H9 (cell line): ENCODE results near the gene SPA17. TPM values are rescaled to one million over a fixed set of nuclear protein-coding genes. Genes with fewer than 3 reads are reported as not detected.
A peak's percentile ranks its signal among the peaks of the same experiment; 100 is the strongest.

Experiments used
- DNase-seq: peaks from one replicate; pipeline ENCODE4 v3.0.0-alpha.2; 2017
- H2AFZ ChIP-seq: one replicate; pipeline ENCODE4 v1.6.1; 2013; ENCODE audit warnings: mild to moderate bottlenecking, low read length, control low read depth, moderate library complexity
- H2AK5ac ChIP-seq: 2 replicates; pipeline ENCODE4 v1.6.1; 2013; ENCODE audit warnings: low read length, control low read depth, mixed read lengths; ENCODE audit not compliant: insufficient read length
- H2BK120ac ChIP-seq: one replicate; pipeline ENCODE4 v1.6.1; 2013; ENCODE audit warnings: low read depth, mild to moderate bottlenecking, low read length, control low read depth, inconsistent platforms; ENCODE audit not compliant: poor library complexity, severe bottlenecking
- H2BK12ac ChIP-seq: 2 replicates; pipeline ENCODE4 v1.6.1; 2013; ENCODE audit warnings: low read length, control low read depth, mixed read lengths, low read depth; ENCODE audit not compliant: insufficient read length
- H2BK15ac ChIP-seq: 2 replicates; pipeline ENCODE4 v1.6.1; 2013; ENCODE audit warnings: low read depth, low read length, control low read depth
- H2BK20ac ChIP-seq: one replicate; pipeline ENCODE4 v1.6.1; 2013; ENCODE audit warnings: low read depth, mild to moderate bottlenecking, low read length, control low read depth, inconsistent platforms; ENCODE audit not compliant: poor library complexity, severe bottlenecking
- H2BK5ac ChIP-seq: 2 replicates; pipeline ENCODE4 v1.6.1; 2013; ENCODE audit warnings: low read length, control low read depth, mixed read lengths; ENCODE audit not compliant: insufficient read length
- H3K14ac ChIP-seq: 2 replicates; pipeline ENCODE4 v1.6.1; 2013; ENCODE audit warnings: low read length, control low read depth; ENCODE audit not compliant: insufficient read depth
- H3K18ac ChIP-seq: 2 replicates; pipeline ENCODE4 v1.6.1; 2013; ENCODE audit warnings: low read depth, mild to moderate bottlenecking, mixed read lengths, low read length, control low read depth; ENCODE audit not compliant: insufficient read length
- H3K23ac ChIP-seq: 2 replicates; pipeline ENCODE4 v1.6.1; 2013; ENCODE audit warnings: low read length, control low read depth, mixed read lengths, low read depth; ENCODE audit not compliant: insufficient read length
- H3K23me2 ChIP-seq: 2 replicates; pipeline ENCODE4 v1.6.1; 2013; ENCODE audit warnings: low read depth, mild to moderate bottlenecking, mixed read lengths, low read length, control low read depth; ENCODE audit not compliant: insufficient read length, poor library complexity, severe bottlenecking
- H3K27ac ChIP-seq: 2 replicates; pipeline ENCODE4 v1.5.1; 2013; ENCODE audit warnings: low read length, control low read depth, mixed read lengths, low read depth; ENCODE audit not compliant: insufficient read length
- H3K27me3 ChIP-seq: 2 replicates; pipeline ENCODE4 v1.6.1; 2013; ENCODE audit warnings: low read length, control low read depth, inconsistent platforms; ENCODE audit not compliant: insufficient read depth
- H3K4ac ChIP-seq: 2 replicates; pipeline ENCODE4 v1.6.1; 2013; ENCODE audit warnings: low read depth, mild to moderate bottlenecking, control low read depth, inconsistent platforms, low read length, moderate library complexity
- H3K4me1 ChIP-seq: 2 replicates; pipeline ENCODE4 v1.6.1; 2013; ENCODE audit warnings: low read length, control low read depth, inconsistent platforms; ENCODE audit not compliant: insufficient read depth
- H3K4me2 ChIP-seq: 2 replicates; pipeline ENCODE4 v1.6.1; 2013; ENCODE audit warnings: low read length, control low read depth, mixed read lengths; ENCODE audit not compliant: insufficient read length, insufficient read depth
- H3K56ac ChIP-seq: 2 replicates; pipeline ENCODE4 v1.6.1; 2013; ENCODE audit warnings: low read depth, mild to moderate bottlenecking, mixed read lengths, low read length, control low read depth; ENCODE audit not compliant: insufficient read length
- H3K79me1 ChIP-seq: 2 replicates; pipeline ENCODE4 v1.6.1; 2013; ENCODE audit warnings: low read depth, mild to moderate bottlenecking, moderate library complexity, low read length, control low read depth, inconsistent platforms; ENCODE audit not compliant: insufficient read depth, poor library complexity, severe bottlenecking
- H3K79me2 ChIP-seq: 2 replicates; pipeline ENCODE4 v1.6.1; 2013; ENCODE audit warnings: low read length, control low read depth, inconsistent platforms; ENCODE audit not compliant: insufficient read depth
- H3K9ac ChIP-seq: 2 replicates; pipeline ENCODE4 v1.6.1; 2013; ENCODE audit warnings: low read length, control low read depth, mixed read lengths; ENCODE audit not compliant: insufficient read length; ENCODE audit errors: extremely low read depth
- H3K9me3 ChIP-seq: one replicate; pipeline ENCODE4 v1.6.1; 2013; ENCODE audit warnings: low read depth, low read length, inconsistent platforms; ENCODE audit not compliant: control insufficient read depth
- H3T11ph ChIP-seq: one replicate; pipeline ENCODE4 v1.6.1; 2013; ENCODE audit warnings: mild to moderate bottlenecking, low read length, control low read depth, inconsistent platforms
- H4K20me1 ChIP-seq: one replicate; pipeline ENCODE4 v1.6.1; 2013; ENCODE audit not compliant: control insufficient read depth, insufficient read length, insufficient read depth
- H4K5ac ChIP-seq: 2 replicates; pipeline ENCODE4 v1.6.1; 2013; ENCODE audit warnings: low read depth, mild to moderate bottlenecking, mixed read lengths, low read length, control low read depth; ENCODE audit not compliant: insufficient read length
- H4K8ac ChIP-seq: replicated peaks from 2 replicates; pipeline ENCODE4 v1.6.1; 2013; ENCODE audit warnings: low read length, control low read depth, mixed read lengths, low read depth; ENCODE audit not compliant: insufficient read length
- H4K91ac ChIP-seq: 2 replicates; pipeline ENCODE4 v1.6.1; 2013; ENCODE audit warnings: low read depth, mild to moderate bottlenecking, moderate library complexity, mixed read lengths, low read length, control low read depth; ENCODE audit not compliant: insufficient read length
- H3K27ac Mint-ChIP-seq, 3 experiments: 2 replicates in 2 of 3; 3 replicates in 1 of 3; pipeline ENCODE4 v1.8.0; 2020 to 2021; ENCODE audit warnings: mixed read lengths in 3 of 3, mild to moderate bottlenecking in 1 of 3, moderate library complexity in 1 of 3
- H3K27me3 Mint-ChIP-seq: 2 replicates; pipeline ENCODE4 v1.8.0; 2021; ENCODE audit warnings: low read depth, mild to moderate bottlenecking, moderate library complexity, mixed read lengths
- H3K36me3 Mint-ChIP-seq, 3 experiments: 2 replicates in 2 of 3; 3 replicates in 1 of 3; pipeline ENCODE4 v1.8.0; 2020 to 2021; ENCODE audit warnings: low read depth in 3 of 3, mixed read lengths in 3 of 3; ENCODE audit not compliant: insufficient read depth in 1 of 3
- H3K4me1 Mint-ChIP-seq, 2 experiments: 2 replicates each; pipeline ENCODE4 v1.8.0; 2020; ENCODE audit warnings: mixed read lengths in 2 of 2
- H3K4me3 Mint-ChIP-seq, 2 experiments: 2 replicates in 1 of 2; 3 replicates in 1 of 2; pipeline ENCODE4 v1.8.0; 2020 to 2021; ENCODE audit warnings: mild to moderate bottlenecking in 2 of 2, mixed read lengths in 2 of 2, moderate library complexity in 1 of 2
- H3K9me3 Mint-ChIP-seq, 2 experiments: 2 replicates in 1 of 2; 3 replicates in 1 of 2; pipeline ENCODE4 v1.8.0; 2020; ENCODE audit warnings: mild to moderate bottlenecking in 2 of 2, mixed read lengths in 2 of 2, moderate library complexity in 1 of 2
- WGBS: extraction: QIAGEN DNeasy Blood & Tissue Kit; methylation state at CpG from one replicate; pipeline ENCODE4 v1.1.7; 2013; ENCODE audit warnings: missing lambda C conversion rate, low lambda C conversion rate, mixed read lengths; ENCODE audit not compliant: insufficient read length; ENCODE audit errors: extremely low coverage; 5-methylcytosine and 5-hydroxymethylcytosine counted together
- total RNA-seq: library from RNA; stranded (reverse); gene quantifications from 2 replicates; pipeline ENCODE4 v1.2.1, GENCODE V29; 2021
- TF ChIP-seq, protein P1 (sequence below): fragments of 200-600 bp; sonication (generic); conservative IDR thresholded peaks from 3 replicates; pipeline ENCODE4 v1.8.0; 2021; ENCODE audit warnings: antibody characterized with exemption, mild to moderate bottlenecking

The SPA17 gene
- total RNA-seq, 1 experiment from 2014 or later = 6.9 TPM

DNA sequence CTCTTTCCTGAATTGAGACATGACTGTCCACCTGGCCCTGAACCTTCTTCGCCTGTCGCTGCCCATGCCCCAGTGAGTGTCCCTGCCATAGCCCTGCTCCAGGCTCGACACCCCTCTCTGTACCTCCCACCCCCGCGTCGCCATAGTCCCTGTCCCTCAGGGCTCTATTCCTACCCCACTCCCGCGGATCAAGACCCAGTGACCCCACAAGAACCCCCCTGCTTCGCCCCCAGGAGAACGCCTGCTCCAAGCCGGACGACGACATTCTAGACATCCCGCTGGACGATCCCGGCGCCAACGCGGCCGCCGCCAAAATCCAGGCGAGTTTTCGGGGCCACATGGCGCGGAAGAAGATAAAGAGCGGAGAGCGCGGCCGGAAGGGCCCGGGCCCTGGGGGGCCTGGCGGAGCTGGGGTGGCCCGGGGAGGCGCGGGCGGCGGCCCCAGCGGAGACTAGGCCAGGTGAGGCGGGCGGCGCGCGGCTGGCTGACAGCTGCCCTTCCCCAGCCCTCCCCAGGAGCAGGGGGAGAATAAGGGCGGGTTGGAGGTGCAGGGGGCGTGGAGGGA, 71.6 kb downstream of the SPA17 start:
- no peak overlapping the region for H3K56ac ChIP-seq
- H3K27me3 Mint-ChIP-seq = peaks cover 98% of the 10 kb centered on the region

More for the DNA sequence above, 71.6 kb downstream of the SPA17 start:
- Histone ChIP-seq H4K91ac (no peak overlapping the region), H2BK15ac (no peak overlapping the region), H4K20me1 (no peaks in the 10 kb centered on the region), H4K5ac (no peak overlapping the region), H3K27me3 (peaks cover 90% of the 10 kb centered on the region), H3K14ac (no peak overlapping the region), H3K4me1 (no peaks in the 10 kb centered on the region), H2BK120ac (no peak overlapping the region), H3K79me1 (no peaks in the 10 kb centered on the region), H3K9me3 (no peaks in the 10 kb centered on the region), H3K4ac (no peak overlapping the region), H3K23me2 (peaks cover 19% of the 10 kb centered on the region), H3K23ac (no peak overlapping the region), H2AK5ac (no peak overlapping the region), H2AFZ (no peak overlapping the region), H2BK5ac (no peak overlapping the region), H3T11ph (no peak overlapping the region), H2BK12ac (no peak overlapping the region), H2BK20ac (no peak overlapping the region), H3K4me2 (peak overlapping the region; percentile 51), H3K79me2 (no peaks in the 10 kb centered on the region), H4K8ac (no peak overlapping the region), H3K9ac (no peak overlapping the region), H3K18ac (no peak overlapping the region), H3K27ac (no peak overlapping the region)
- no CpG with 5 or more reads among the region's 44 CpGs for WGBS
- TF ChIP-seq, protein P1, sequence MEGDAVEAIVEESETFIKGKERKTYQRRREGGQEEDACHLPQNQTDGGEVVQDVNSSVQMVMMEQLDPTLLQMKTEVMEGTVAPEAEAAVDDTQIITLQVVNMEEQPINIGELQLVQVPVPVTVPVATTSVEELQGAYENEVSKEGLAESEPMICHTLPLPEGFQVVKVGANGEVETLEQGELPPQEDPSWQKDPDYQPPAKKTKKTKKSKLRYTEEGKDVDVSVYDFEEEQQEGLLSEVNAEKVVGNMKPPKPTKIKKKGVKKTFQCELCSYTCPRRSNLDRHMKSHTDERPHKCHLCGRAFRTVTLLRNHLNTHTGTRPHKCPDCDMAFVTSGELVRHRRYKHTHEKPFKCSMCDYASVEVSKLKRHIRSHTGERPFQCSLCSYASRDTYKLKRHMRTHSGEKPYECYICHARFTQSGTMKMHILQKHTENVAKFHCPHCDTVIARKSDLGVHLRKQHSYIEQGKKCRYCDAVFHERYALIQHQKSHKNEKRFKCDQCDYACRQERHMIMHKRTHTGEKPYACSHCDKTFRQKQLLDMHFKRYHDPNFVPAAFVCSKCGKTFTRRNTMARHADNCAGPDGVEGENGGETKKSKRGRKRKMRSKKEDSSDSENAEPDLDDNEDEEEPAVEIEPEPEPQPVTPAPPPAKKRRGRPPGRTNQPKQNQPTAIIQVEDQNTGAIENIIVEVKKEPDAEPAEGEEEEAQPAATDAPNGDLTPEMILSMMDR = no peak
- Mint-ChIP-seq H3K27ac (no peak overlapping the region), H3K9me3 (peaks cover 3 to 7% of the 10 kb centered on the region in 2 experiments; a peak in 2 of 5 replicates), H3K4me3 (peak overlapping the region; percentile 79 to 92), H3K36me3 (no peaks in the 10 kb centered on the region; a peak in 2 of 7 replicates), H3K4me1 (peaks cover 26 to 33% of the 10 kb centered on the region in 2 experiments)
- peak; percentile 30 for DNase-seq
